ENCODE results near the gene PTPRE.

Gene PTPRE

DNA sequence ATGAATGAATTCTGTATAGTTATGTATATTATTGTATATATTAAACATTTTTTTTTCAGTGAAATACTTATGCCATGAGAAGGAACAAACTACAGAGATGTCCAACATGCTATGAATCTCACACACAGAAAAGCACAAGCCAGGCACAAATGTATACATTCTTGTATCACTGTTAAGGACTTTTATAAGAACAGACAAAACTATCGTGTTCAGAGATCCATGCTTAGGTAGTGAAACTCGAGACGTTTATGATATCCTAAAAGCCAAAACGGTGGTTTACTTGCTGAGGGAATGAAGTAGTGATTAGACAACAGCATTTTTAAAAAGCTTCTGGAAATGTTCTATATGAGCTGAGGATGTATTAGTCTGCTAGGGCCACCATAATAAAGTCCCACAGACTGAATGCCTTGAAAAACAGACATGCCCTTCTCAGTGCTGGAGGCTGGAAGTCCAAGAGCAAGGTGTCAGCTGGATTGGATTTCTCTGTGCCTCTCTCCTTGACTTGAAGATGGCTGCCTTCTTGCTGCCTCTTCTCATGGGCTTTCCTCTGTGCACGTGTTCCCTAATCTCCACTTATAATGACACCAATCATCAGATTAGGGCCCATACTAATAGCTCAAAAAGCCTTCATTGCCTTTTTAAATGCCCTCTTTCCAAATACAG lies 215.0 kb downstream of the PTPRE start:
- peaks cover 5% of the 10 kb centered on the region for H3K27me3 Mint-ChIP-seq (ENCODE audit: low read depth, poor library complexity)
- peaks cover 4% of the 10 kb centered on the region for H3K9me3 Mint-ChIP-seq
- no peak for DNase-seq
- H3K4me1 Mint-ChIP-seq = peaks cover 37% of the 10 kb centered on the region
- H3K27ac Mint-ChIP-seq = no peak overlapping the region
- peaks cover 52% of the 10 kb centered on the region for H3K36me3 Mint-ChIP-seq (ENCODE audit: low read depth)
- TF ChIP-seq, protein P1, sequence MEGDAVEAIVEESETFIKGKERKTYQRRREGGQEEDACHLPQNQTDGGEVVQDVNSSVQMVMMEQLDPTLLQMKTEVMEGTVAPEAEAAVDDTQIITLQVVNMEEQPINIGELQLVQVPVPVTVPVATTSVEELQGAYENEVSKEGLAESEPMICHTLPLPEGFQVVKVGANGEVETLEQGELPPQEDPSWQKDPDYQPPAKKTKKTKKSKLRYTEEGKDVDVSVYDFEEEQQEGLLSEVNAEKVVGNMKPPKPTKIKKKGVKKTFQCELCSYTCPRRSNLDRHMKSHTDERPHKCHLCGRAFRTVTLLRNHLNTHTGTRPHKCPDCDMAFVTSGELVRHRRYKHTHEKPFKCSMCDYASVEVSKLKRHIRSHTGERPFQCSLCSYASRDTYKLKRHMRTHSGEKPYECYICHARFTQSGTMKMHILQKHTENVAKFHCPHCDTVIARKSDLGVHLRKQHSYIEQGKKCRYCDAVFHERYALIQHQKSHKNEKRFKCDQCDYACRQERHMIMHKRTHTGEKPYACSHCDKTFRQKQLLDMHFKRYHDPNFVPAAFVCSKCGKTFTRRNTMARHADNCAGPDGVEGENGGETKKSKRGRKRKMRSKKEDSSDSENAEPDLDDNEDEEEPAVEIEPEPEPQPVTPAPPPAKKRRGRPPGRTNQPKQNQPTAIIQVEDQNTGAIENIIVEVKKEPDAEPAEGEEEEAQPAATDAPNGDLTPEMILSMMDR (IDR thresholded peaks at IDR 0.05) = no peak
- H3K4me3 Mint-ChIP-seq = no peak overlapping the region

DNA sequence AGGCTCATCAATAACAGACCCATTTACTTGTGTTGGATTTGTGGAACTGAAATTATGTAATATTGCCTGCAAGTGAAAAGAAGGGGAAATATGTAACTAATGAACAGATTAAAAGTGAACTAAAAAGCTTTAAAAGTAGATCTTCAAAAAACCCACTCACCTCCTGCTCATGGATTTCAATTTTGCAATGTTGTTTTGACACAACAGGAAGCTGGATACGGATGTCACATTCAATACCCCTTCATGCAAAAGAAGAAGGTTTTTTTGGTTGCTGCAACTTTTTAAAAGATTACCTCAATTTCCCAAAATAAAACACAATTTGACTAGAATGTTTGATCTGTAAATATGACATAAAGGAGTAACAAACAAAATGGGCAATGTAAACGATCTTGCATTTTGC lies 216.0 kb downstream of the PTPRE start:
- Mint-ChIP-seq H3K4me3 (no peak overlapping the region), H3K27ac (no peak overlapping the region), H3K9me3 (peaks cover 4% of the 10 kb centered on the region), H3K36me3 (ENCODE audit: low read depth) (peaks cover 48% of the 10 kb centered on the region), H3K27me3 (ENCODE audit: low read depth, poor library complexity) (peaks cover 5% of the 10 kb centered on the region), H3K4me1 (peaks cover 47% of the 10 kb centered on the region)
- DNase-seq = no peak
- TF ChIP-seq, protein P1 (IDR thresholded peaks at IDR 0.05) = no peak

GRCh38 chr10:128123846-128124245 lies 216.9 kb downstream of the PTPRE start:
- Mint-ChIP-seq H3K9me3 (peaks cover 4% of the 10 kb centered on the region), H3K27me3 (ENCODE audit: low read depth, poor library complexity) (peaks cover 5% of the 10 kb centered on the region), H3K4me3 (peak overlapping the region; percentile 95), H3K4me1 (peaks cover 50% of the 10 kb centered on the region), H3K27ac (no peak overlapping the region), H3K36me3 (ENCODE audit: low read depth) (peaks cover 42% of the 10 kb centered on the region)
- DNase-seq = no peak
- TF ChIP-seq, protein P1 (IDR thresholded peaks at IDR 0.05) = no peak

- TF ChIP-seq, protein P1 (IDR thresholded peaks at IDR 0.05) = no peak
- Mint-ChIP-seq H3K4me1 (peaks cover 50% of the 10 kb centered on the region), H3K27me3 (ENCODE audit: low read depth, poor library complexity) (peaks cover 5% of the 10 kb centered on the region), H3K36me3 (ENCODE audit: low read depth) (peaks cover 37% of the 10 kb centered on the region), H3K27ac (no peak overlapping the region), H3K9me3 (peaks cover 4% of the 10 kb centered on the region), H3K4me3 (peak overlapping the region; percentile 95)
- no peak for DNase-seq
These were observed 218.0 kb downstream of the PTPRE start for GRCh38 chr10:128124813-128125403.

GRCh38 chr10:128125416-128125943 lies 218.6 kb downstream of the PTPRE start:
- no peak for DNase-seq
- no peak overlapping the region for H3K27ac Mint-ChIP-seq
- H3K27me3 Mint-ChIP-seq (ENCODE audit: low read depth, poor library complexity) = peaks cover 5% of the 10 kb centered on the region
- peaks cover 50% of the 10 kb centered on the region for H3K4me1 Mint-ChIP-seq
- H3K36me3 Mint-ChIP-seq (ENCODE audit: low read depth) = peaks cover 35% of the 10 kb centered on the region
- H3K4me3 Mint-ChIP-seq = peak overlapping the region; percentile 95
- H3K9me3 Mint-ChIP-seq = peaks cover 4% of the 10 kb centered on the region
- TF ChIP-seq, protein P1 (IDR thresholded peaks at IDR 0.05) = no peak
